ENCODE results near the gene MRM3.
"Not testable (repeated sequence)": the region's sequence is repeated elsewhere in the genome, so short reads cannot be mapped to it uniquely, and the experiment has no call there.

Gene MRM3

GRCh38 chr17:826778-827177, 44.6 kb downstream of the MRM3 start:
- no peak for DNase-seq (ENCODE audit: low spot score)

GRCh38 chr17:828761-829160, 46.6 kb downstream of the MRM3 start:
- no peak for DNase-seq (ENCODE audit: low spot score)

GRCh38 chr17:829614-830013, 47.5 kb downstream of the MRM3 start:
- DNase-seq (ENCODE audit: low spot score): not testable (repeated sequence)

- DNase-seq (ENCODE audit: low spot score): no peak
Observed at GRCh38 chr17:830381-830780, 48.2 kb downstream of the MRM3 start.

GRCh38 chr17:830950-831349, 48.8 kb downstream of the MRM3 start:
- no peak for DNase-seq (ENCODE audit: low spot score)

GRCh38 chr17:834136-834535, 52.0 kb downstream of the MRM3 start:
- no peak for DNase-seq (ENCODE audit: low spot score)

GRCh38 chr17:835263-835662, 53.1 kb downstream of the MRM3 start:
- DNase-seq (ENCODE audit: low spot score): no peak

GRCh38 chr17:835721-836120, 53.6 kb downstream of the MRM3 start:
- not testable (repeated sequence) for DNase-seq (ENCODE audit: low spot score)

- no peak for DNase-seq (ENCODE audit: low spot score)
Observed at GRCh38 chr17:836151-836550, 54.0 kb downstream of the MRM3 start.

- no peak for DNase-seq (ENCODE audit: low spot score)
Observed at GRCh38 chr17:838486-838885, 56.3 kb downstream of the MRM3 start.

GRCh38 chr17:841313-841712, 59.2 kb downstream of the MRM3 start:
- DNase-seq (ENCODE audit: low spot score): no peak
